GM18502 (cell line): ENCODE measurements around the gene RALGAPB.
"Not testable (repeated sequence)": the region's sequence is repeated elsewhere in the genome, so short reads cannot be mapped to it uniquely, and the experiment has no call there.

ENCODE experiments used
- ATAC-seq: cut with Tn5 transposase; IDR thresholded peaks from one replicate; pipeline ENCODE4 v1.9.1; 2021; ENCODE audit warnings: mild to moderate bottlenecking; ENCODE audit not compliant: unreplicated experiment, poor library complexity

The RALGAPB gene

GRCh38 chr20:38581013-38581412 is 108.4 kb downstream of the RALGAPB start, which contains the start of gene ADIG:
ADIG (plus strand) TSS chr20:38581197; CDS start chr20:38581251, 54 bp downstream.
- ATAC-seq = no peak

GRCh38 chr20:38581830-38582358 is 109.3 kb downstream of the RALGAPB start:
- no peak for ATAC-seq

GRCh38 chr20:38583306-38583705 is 110.7 kb downstream of the RALGAPB start:
- ATAC-seq = no peak

- no peak for ATAC-seq
Observed at GRCh38 chr20:38584099-38584763, 111.6 kb downstream of the RALGAPB start.

GRCh38 chr20:38585404-38586180 is 112.9 kb downstream of the RALGAPB start:
- ATAC-seq = no peak

GRCh38 chr20:38586181-38586525 is 113.5 kb downstream of the RALGAPB start:
- no peak for ATAC-seq

- no peak for ATAC-seq
Observed at GRCh38 chr20:38588303-38588702, 115.7 kb downstream of the RALGAPB start.

GRCh38 chr20:38589351-38589750 is 116.7 kb downstream of the RALGAPB start:
- no peak for ATAC-seq

GRCh38 chr20:38589967-38590675 is 117.5 kb downstream of the RALGAPB start:
- no peak for ATAC-seq

GRCh38 chr20:38590676-38591473 is 118.2 kb downstream of the RALGAPB start:
- no peak for ATAC-seq

GRCh38 chr20:38591474-38592410 is 119.1 kb downstream of the RALGAPB start:
- no peak for ATAC-seq

- ATAC-seq = not testable (repeated sequence)
Observed at GRCh38 chr20:38592411-38592790, 119.8 kb downstream of the RALGAPB start.

- not testable (repeated sequence) for ATAC-seq
Observed at GRCh38 chr20:38594281-38594680, 121.6 kb downstream of the RALGAPB start.

- ATAC-seq = not testable (repeated sequence)
Observed at GRCh38 chr20:38595886-38596285, 123.2 kb downstream of the RALGAPB start.

- ATAC-seq = no peak
Observed at GRCh38 chr20:38599410-38599882, 126.8 kb downstream of the RALGAPB start.

- no peak for ATAC-seq
Observed at GRCh38 chr20:38600057-38600456, 127.4 kb downstream of the RALGAPB start.

- ATAC-seq = peak; percentile 60
Observed at GRCh38 chr20:38601216-38602184, 128.9 kb downstream of the RALGAPB start, which contains the start of gene ARHGAP40. ARHGAP40 (plus strand) TSS chr20:38601809.

- no peak for ATAC-seq
Observed at GRCh38 chr20:38602185-38602581, 129.5 kb downstream of the RALGAPB start.
